HPDE6-E6E7 (cell line): ENCODE measurements around the gene TWF2.

Source experiments
- DNase-seq: peaks from one replicate; pipeline ENCODE4 v3.0.0; 2011; ENCODE audit warnings: missing footprints; ENCODE audit errors: extremely low spot score

TWF2 gene

GRCh38 chr3:52222319-52223221 lies 16.4 kb downstream of the TWF2 start:
- no peak for DNase-seq

GRCh38 chr3:52221563-52222318 lies 17.2 kb downstream of the TWF2 start:
- no peak for DNase-seq

- no peak for DNase-seq
Observed at GRCh38 chr3:52221141-52221562, 17.8 kb downstream of the TWF2 start.

GRCh38 chr3:52220380-52221026 lies 18.5 kb downstream of the TWF2 start:
- DNase-seq: peak; percentile 32

GRCh38 chr3:52218937-52219650 lies 19.9 kb downstream of the TWF2 start:
- no peak for DNase-seq

- DNase-seq: no peak
Observed at GRCh38 chr3:52218454-52218853, 20.5 kb downstream of the TWF2 start.

- DNase-seq: no peak
Observed at GRCh38 chr3:52218026-52218425, 20.9 kb downstream of the TWF2 start.

- no peak for DNase-seq
Observed at GRCh38 chr3:52217409-52217805, 21.6 kb downstream of the TWF2 start.

GRCh38 chr3:52216585-52217408 lies 22.2 kb downstream of the TWF2 start:
- peak; percentile 76 for DNase-seq

- no peak for DNase-seq
Observed at GRCh38 chr3:52215351-52215750, 23.6 kb downstream of the TWF2 start.

- DNase-seq: no peak
Observed at GRCh38 chr3:52213901-52214300, 25.1 kb downstream of the TWF2 start.

GRCh38 chr3:52213005-52213404 lies 26.0 kb downstream of the TWF2 start:
- DNase-seq: no peak

- no peak for DNase-seq
Observed at GRCh38 chr3:52211268-52211891, 27.6 kb downstream of the TWF2 start.

GRCh38 chr3:52210550-52211046 lies 28.4 kb downstream of the TWF2 start:
- no peak for DNase-seq

- DNase-seq: no peak
Observed at GRCh38 chr3:52210037-52210436, 28.9 kb downstream of the TWF2 start.

GRCh38 chr3:52208556-52208955 lies 30.4 kb downstream of the TWF2 start:
- DNase-seq: no peak

GRCh38 chr3:52205727-52206372 lies 33.1 kb downstream of the TWF2 start:
- DNase-seq: no peak

- no peak for DNase-seq
Observed at GRCh38 chr3:52204337-52205073, 34.5 kb downstream of the TWF2 start.

GRCh38 chr3:52203701-52204100 lies 35.3 kb downstream of the TWF2 start:
- DNase-seq: no peak
